Endothelial cell (in vitro differentiated cells): ENCODE data around the gene CDH6. TPM values are rescaled to one million over a fixed set of nuclear protein-coding genes. Genes with fewer than 3 reads are reported as not detected.

ENCODE experiments used
- DNase-seq: peaks from one replicate; pipeline ENCODE4 v3.0.0; 2021; ENCODE audit warnings: low spot score
- H3K27ac Mint-ChIP-seq: one replicate; pipeline ENCODE4 v1.8.0; 2021; ENCODE audit warnings: mixed read lengths, inconsistent platforms; ENCODE audit not compliant: unreplicated experiment
- H3K27me3 Mint-ChIP-seq: one replicate; pipeline ENCODE4 v1.8.0; 2021; ENCODE audit warnings: mild to moderate bottlenecking, moderate library complexity, mixed read lengths, inconsistent platforms; ENCODE audit not compliant: unreplicated experiment
- H3K36me3 Mint-ChIP-seq: one replicate; pipeline ENCODE4 v1.8.0; 2021; ENCODE audit warnings: mild to moderate bottlenecking, low read depth, mixed read lengths, inconsistent platforms; ENCODE audit not compliant: unreplicated experiment
- H3K4me1 Mint-ChIP-seq: one replicate; pipeline ENCODE4 v1.8.0; 2021; ENCODE audit warnings: mild to moderate bottlenecking, mixed read lengths, inconsistent platforms; ENCODE audit not compliant: unreplicated experiment
- H3K4me3 Mint-ChIP-seq: one replicate; pipeline ENCODE4 v1.8.0; 2021; ENCODE audit warnings: mild to moderate bottlenecking, mixed read lengths, inconsistent platforms; ENCODE audit not compliant: unreplicated experiment
- H3K9me3 Mint-ChIP-seq: one replicate; pipeline ENCODE4 v1.8.0; 2021; ENCODE audit warnings: mixed read lengths, inconsistent platforms; ENCODE audit not compliant: unreplicated experiment
- CTCF ChIP-seq: fragments of 200-600 bp; sonication (generic); IDR thresholded peaks from one replicate; pipeline ENCODE4 v1.5.0; 2021; ENCODE audit warnings: antibody characterized with exemption; ENCODE audit not compliant: unreplicated experiment
- total RNA-seq: library from RNA; stranded (reverse); fragmentation: NEBNext Ultra II Directional; extraction: Animal tissue kit (Norgen Biotek cat#: 25700); gene quantifications from one replicate; pipeline ENCODE4 v1.2.1, GENCODE V29; 2021; ENCODE audit not compliant: unreplicated experiment

Gene CDH6
- total RNA-seq, 1 donor from 2014 or later, result 0.15 TPM

- no peak overlapping the region for H3K4me3 Mint-ChIP-seq
- TF ChIP-seq CTCF, result no peak
- H3K36me3 Mint-ChIP-seq, result no peaks in the 10 kb centered on the region
- H3K4me1 Mint-ChIP-seq, result peaks cover 5% of the 10 kb centered on the region
- H3K9me3 Mint-ChIP-seq, result no peaks in the 10 kb centered on the region
- no peak overlapping the region for H3K27ac Mint-ChIP-seq
- no peaks in the 10 kb centered on the region for H3K27me3 Mint-ChIP-seq
- DNase-seq, result peak; percentile 22
Measured at GRCh38 chr5:31317665-31318064, 124.2 kb downstream of the CDH6 start.

GRCh38 chr5:31319335-31319734 lies 125.8 kb downstream of the CDH6 start:
- TF ChIP-seq CTCF, result no peak

GRCh38 chr5:31322946-31323345 lies 129.5 kb downstream of the CDH6 start:
- no peak for DNase-seq
- Mint-ChIP-seq H3K4me1 (peaks cover 8% of the 10 kb centered on the region), H3K9me3 (no peaks in the 10 kb centered on the region), H3K4me3 (no peak overlapping the region), H3K36me3 (no peaks in the 10 kb centered on the region), H3K27me3 (no peaks in the 10 kb centered on the region), H3K27ac (no peak overlapping the region)
- no peak for TF ChIP-seq CTCF

More at GRCh38 chr5:31319335-31319734, 125.8 kb downstream of the CDH6 start:
- H3K4me3 Mint-ChIP-seq, result no peak overlapping the region
- H3K4me1 Mint-ChIP-seq, result peaks cover 4% of the 10 kb centered on the region
- H3K27me3 Mint-ChIP-seq, result no peaks in the 10 kb centered on the region
- no peak for DNase-seq
- no peaks in the 10 kb centered on the region for H3K9me3 Mint-ChIP-seq
- no peaks in the 10 kb centered on the region for H3K36me3 Mint-ChIP-seq
- no peak overlapping the region for H3K27ac Mint-ChIP-seq

GRCh38 chr5:31324842-31325241 lies 131.4 kb downstream of the CDH6 start:
- TF ChIP-seq CTCF, result no peak
- H3K27me3 Mint-ChIP-seq, result no peaks in the 10 kb centered on the region
- DNase-seq, result no peak
- no peaks in the 10 kb centered on the region for H3K36me3 Mint-ChIP-seq
- peaks cover 6% of the 10 kb centered on the region for H3K4me1 Mint-ChIP-seq
- no peak overlapping the region for H3K27ac Mint-ChIP-seq
- no peak overlapping the region for H3K4me3 Mint-ChIP-seq
- no peaks in the 10 kb centered on the region for H3K9me3 Mint-ChIP-seq

GRCh38 chr5:31328040-31328733 lies 134.7 kb downstream of the CDH6 start:
- Mint-ChIP-seq H3K27ac (no peak overlapping the region), H3K27me3 (no peaks in the 10 kb centered on the region), H3K4me3 (no peak overlapping the region), H3K4me1 (peaks cover 4% of the 10 kb centered on the region), H3K36me3 (no peaks in the 10 kb centered on the region), H3K9me3 (no peaks in the 10 kb centered on the region)
- no peak for DNase-seq
- TF ChIP-seq CTCF, result no peak
